ENCODE results near the gene BACH1. TPM values are rescaled to one million over a fixed set of nuclear protein-coding genes. Genes with fewer than 3 reads are reported as not detected.

The BACH1 gene
- total RNA-seq, 1 donor: 86.9 TPM

DNA sequence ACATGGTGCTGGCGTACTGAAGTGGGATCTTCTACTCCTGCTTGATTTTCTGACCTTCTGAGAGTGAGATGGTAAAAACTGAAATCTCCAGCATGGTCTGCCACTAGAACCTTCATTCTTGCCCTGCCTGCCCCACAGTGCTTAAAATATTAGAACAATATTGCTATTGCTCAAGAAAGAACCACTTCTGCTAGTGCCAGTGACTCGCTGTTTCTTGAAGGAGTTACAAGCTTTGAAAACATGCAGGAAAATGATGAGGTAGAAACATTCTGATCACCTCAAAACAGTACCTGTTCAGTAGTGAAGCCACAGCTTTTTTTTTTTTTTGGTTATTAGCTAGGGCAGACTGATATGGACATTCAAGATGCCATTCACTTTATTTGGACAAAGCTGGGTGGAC is 95.3 kb downstream of the BACH1 start:
- DNase-seq (ENCODE audit: low read depth): no peak
- no peak overlapping the region for H3K4me3 ChIP-seq (ENCODE audit: low read depth, low read length)
- TF ChIP-seq, protein P1, sequence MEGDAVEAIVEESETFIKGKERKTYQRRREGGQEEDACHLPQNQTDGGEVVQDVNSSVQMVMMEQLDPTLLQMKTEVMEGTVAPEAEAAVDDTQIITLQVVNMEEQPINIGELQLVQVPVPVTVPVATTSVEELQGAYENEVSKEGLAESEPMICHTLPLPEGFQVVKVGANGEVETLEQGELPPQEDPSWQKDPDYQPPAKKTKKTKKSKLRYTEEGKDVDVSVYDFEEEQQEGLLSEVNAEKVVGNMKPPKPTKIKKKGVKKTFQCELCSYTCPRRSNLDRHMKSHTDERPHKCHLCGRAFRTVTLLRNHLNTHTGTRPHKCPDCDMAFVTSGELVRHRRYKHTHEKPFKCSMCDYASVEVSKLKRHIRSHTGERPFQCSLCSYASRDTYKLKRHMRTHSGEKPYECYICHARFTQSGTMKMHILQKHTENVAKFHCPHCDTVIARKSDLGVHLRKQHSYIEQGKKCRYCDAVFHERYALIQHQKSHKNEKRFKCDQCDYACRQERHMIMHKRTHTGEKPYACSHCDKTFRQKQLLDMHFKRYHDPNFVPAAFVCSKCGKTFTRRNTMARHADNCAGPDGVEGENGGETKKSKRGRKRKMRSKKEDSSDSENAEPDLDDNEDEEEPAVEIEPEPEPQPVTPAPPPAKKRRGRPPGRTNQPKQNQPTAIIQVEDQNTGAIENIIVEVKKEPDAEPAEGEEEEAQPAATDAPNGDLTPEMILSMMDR (IDR thresholded peaks at IDR 0.05; ENCODE audit: insufficient read depth, low read length): no peak

Other genes with a start within 250 kb of the BACH1 start
- gene CCT8, start 225.3 kb upstream of the BACH1 start, total RNA-seq (ENCODE audit: low replicate concordance): 172 and 232 TPM in 2 replicates
- 6.9 and 18.7 TPM in 2 replicates for gene MAP3K7CL, start 168.3 kb upstream of the BACH1 start, total RNA-seq (ENCODE audit: low replicate concordance)

Data from fibroblast of the aortic adventitia (primary cell).